K562 (cell line): ENCODE results near the gene CLCNKB. TPM values are rescaled to one million over a fixed set of nuclear protein-coding genes. Genes with fewer than 3 reads are reported as not detected.

ENCODE experiments used
- ATF4 ChIP-seq: fragments of 450-650 bp; formaldehyde crosslinking; IDR thresholded peaks from 2 replicates; pipeline ENCODE4 v1.4.0; 2022; ENCODE audit warnings: mild to moderate bottlenecking, moderate library complexity
- KDM4B ChIP-seq, 2 experiments: fragments of 450-650 bp in 1 of 2; sonication (generic) in 1 of 2; IDR thresholded peaks; 2 replicates each; pipeline ENCODE4 v1.6.1; 2016 to 2017; ENCODE audit warnings: borderline replicate concordance in 2 of 2, antibody characterized with exemption in 1 of 2, low read depth in 1 of 2, mild to moderate bottlenecking in 1 of 2
- L3MBTL2 ChIP-seq: fragments of 450-650 bp; IDR thresholded peaks from 2 replicates; pipeline ENCODE4 v1.6.1; 2016; ENCODE audit warnings: mild to moderate bottlenecking, moderate library complexity
- THRAP3 ChIP-seq: fragments of 450-650 bp; IDR thresholded peaks from 2 replicates; pipeline ENCODE4 v1.6.1; 2016; ENCODE audit warnings: mild to moderate bottlenecking, inconsistent platforms, borderline replicate concordance
- ZNF143 ChIP-seq: sonication (generic); formaldehyde crosslinking; IDR thresholded peaks from 2 replicates; pipeline ENCODE4 v1.9.0; 2022; ENCODE audit warnings: mild to moderate bottlenecking, missing genetic modification reagents
- ZNF212 ChIP-seq: fragments of 450-650 bp; formaldehyde crosslinking; IDR thresholded peaks from 2 replicates; pipeline ENCODE4 v1.4.0; 2020; ENCODE audit warnings: mild to moderate bottlenecking
- ZNF253 ChIP-seq: fragments of 250-450 bp; sonication (Bioruptor Pico); conservative IDR thresholded peaks from 2 replicates; pipeline ENCODE4 v1.6.1; 2021; ENCODE audit warnings: mild to moderate bottlenecking
- polyA plus RNA-seq, 8 experiments: library from polyadenylated mRNA; depleted of rRNA in 4 of 8; stranded (reverse) in 5 of 8; unstranded in 3 of 8; fragments of >200 nt; fragmentation: Nextera tagmentation in 2 of 8; fragmentation: Illumina TruSeq in 1 of 8; extraction: Ambion mirVana in 2 of 8; extraction: Trizol in 1 of 8; gene quantifications; 2 replicates each; pipeline versions ENCODE4 v1.2.1 to v1.2.3, GENCODE V29; 2011 to 2014; ENCODE audit warnings: inconsistent platforms in 1 of 8, missing spikeins in 1 of 8
- total RNA-seq, 7 experiments: library from RNA; depleted of rRNA in 6 of 7; stranded (reverse); fragments of >200 nt in 6 of 7; fragmentation: Illumina TruSeq in 2 of 7; extraction: Trizol in 2 of 7; gene quantifications; 2 replicates each; pipeline versions ENCODE4 v1.2.1 to v1.2.3, GENCODE V29; 2011 to 2021; ENCODE audit warnings: low replicate concordance in 1 of 7
- TF ChIP-seq, protein P1 (sequence below): fragments of 450-650 bp; IDR thresholded peaks from 2 replicates; pipeline ENCODE4 v1.6.1; 2018; ENCODE audit not compliant: partially characterized antibody
- TF ChIP-seq, protein P2 (sequence below): sonication (generic); formaldehyde crosslinking; IDR thresholded peaks from 2 replicates; pipeline ENCODE4 v1.8.1; 2023; ENCODE audit warnings: mild to moderate bottlenecking, missing genetic modification reagents
- TF ChIP-seq, protein P3 (sequence below), 2 experiments: fragments of 450-650 bp; formaldehyde crosslinking in 1 of 2; IDR thresholded peaks; 2 replicates each; pipeline versions ENCODE4 v1.4.0 to v1.6.1; 2014 to 2020; ENCODE audit warnings: mild to moderate bottlenecking in 2 of 2, borderline replicate concordance in 1 of 2, low read depth in 1 of 2

Gene CLCNKB
- total and polyA plus RNA-seq, 9 of the 15 experiments (the other 6 are each of a cell fraction or from before 2014, with no cell fraction given), result 0.08 to 1.7 (median 0.64) TPM

GRCh38 chr1:16006552-16007485 is 36.8 kb upstream of the CLCNKB start (continued):
- TF ChIP-seq, protein P1, sequence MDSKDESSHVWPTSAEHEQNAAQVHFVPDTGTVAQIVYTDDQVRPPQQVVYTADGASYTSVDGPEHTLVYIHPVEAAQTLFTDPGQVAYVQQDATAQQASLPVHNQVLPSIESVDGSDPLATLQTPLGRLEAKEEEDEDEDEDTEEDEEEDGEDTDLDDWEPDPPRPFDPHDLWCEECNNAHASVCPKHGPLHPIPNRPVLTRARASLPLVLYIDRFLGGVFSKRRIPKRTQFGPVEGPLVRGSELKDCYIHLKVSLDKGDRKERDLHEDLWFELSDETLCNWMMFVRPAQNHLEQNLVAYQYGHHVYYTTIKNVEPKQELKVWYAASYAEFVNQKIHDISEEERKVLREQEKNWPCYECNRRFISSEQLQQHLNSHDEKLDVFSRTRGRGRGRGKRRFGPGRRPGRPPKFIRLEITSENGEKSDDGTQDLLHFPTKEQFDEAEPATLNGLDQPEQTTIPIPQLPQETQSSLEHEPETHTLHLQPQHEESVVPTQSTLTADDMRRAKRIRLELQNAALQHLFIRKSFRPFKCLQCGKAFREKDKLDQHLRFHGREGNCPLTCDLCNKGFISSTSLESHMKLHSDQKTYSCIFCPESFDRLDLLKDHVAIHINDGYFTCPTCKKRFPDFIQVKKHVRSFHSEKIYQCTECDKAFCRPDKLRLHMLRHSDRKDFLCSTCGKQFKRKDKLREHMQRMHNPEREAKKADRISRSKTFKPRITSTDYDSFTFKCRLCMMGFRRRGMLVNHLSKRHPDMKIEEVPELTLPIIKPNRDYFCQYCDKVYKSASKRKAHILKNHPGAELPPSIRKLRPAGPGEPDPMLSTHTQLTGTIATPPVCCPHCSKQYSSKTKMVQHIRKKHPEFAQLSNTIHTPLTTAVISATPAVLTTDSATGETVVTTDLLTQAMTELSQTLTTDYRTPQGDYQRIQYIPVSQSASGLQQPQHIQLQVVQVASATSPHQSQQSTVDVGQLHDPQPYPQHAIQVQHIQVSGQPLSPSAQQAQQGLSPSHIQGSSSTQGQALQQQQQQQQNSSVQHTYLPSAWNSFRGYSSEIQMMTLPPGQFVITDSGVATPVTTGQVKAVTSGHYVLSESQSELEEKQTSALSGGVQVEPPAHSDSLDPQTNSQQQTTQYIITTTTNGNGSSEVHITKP, result peak; percentile 75
- TF ChIP-seq ZNF253 (CRISPR knock-in tag), result no peak
- TF ChIP-seq THRAP3, result no peak
- TF ChIP-seq, protein P2, sequence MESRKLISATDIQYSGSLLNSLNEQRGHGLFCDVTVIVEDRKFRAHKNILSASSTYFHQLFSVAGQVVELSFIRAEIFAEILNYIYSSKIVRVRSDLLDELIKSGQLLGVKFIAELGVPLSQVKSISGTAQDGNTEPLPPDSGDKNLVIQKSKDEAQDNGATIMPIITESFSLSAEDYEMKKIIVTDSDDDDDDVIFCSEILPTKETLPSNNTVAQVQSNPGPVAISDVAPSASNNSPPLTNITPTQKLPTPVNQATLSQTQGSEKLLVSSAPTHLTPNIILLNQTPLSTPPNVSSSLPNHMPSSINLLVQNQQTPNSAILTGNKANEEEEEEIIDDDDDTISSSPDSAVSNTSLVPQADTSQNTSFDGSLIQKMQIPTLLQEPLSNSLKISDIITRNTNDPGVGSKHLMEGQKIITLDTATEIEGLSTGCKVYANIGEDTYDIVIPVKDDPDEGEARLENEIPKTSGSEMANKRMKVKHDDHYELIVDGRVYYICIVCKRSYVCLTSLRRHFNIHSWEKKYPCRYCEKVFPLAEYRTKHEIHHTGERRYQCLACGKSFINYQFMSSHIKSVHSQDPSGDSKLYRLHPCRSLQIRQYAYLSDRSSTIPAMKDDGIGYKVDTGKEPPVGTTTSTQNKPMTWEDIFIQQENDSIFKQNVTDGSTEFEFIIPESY, result no peak
- TF ChIP-seq ATF4 (CRISPR knock-in tag), result no peak
- no peak for TF ChIP-seq KDM4B (IDR thresholded peaks at IDR 0.05; ENCODE audit: borderline replicate concordance in 2 of 2, low read depth in 1 of 2)
- TF ChIP-seq, protein P3, sequence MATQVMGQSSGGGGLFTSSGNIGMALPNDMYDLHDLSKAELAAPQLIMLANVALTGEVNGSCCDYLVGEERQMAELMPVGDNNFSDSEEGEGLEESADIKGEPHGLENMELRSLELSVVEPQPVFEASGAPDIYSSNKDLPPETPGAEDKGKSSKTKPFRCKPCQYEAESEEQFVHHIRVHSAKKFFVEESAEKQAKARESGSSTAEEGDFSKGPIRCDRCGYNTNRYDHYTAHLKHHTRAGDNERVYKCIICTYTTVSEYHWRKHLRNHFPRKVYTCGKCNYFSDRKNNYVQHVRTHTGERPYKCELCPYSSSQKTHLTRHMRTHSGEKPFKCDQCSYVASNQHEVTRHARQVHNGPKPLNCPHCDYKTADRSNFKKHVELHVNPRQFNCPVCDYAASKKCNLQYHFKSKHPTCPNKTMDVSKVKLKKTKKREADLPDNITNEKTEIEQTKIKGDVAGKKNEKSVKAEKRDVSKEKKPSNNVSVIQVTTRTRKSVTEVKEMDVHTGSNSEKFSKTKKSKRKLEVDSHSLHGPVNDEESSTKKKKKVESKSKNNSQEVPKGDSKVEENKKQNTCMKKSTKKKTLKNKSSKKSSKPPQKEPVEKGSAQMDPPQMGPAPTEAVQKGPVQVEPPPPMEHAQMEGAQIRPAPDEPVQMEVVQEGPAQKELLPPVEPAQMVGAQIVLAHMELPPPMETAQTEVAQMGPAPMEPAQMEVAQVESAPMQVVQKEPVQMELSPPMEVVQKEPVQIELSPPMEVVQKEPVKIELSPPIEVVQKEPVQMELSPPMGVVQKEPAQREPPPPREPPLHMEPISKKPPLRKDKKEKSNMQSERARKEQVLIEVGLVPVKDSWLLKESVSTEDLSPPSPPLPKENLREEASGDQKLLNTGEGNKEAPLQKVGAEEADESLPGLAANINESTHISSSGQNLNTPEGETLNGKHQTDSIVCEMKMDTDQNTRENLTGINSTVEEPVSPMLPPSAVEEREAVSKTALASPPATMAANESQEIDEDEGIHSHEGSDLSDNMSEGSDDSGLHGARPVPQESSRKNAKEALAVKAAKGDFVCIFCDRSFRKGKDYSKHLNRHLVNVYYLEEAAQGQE (IDR thresholded peaks at IDR 0.05; ENCODE audit: borderline replicate concordance), result peak; percentile 18; the same call in 1 of the 2 replicates
- TF ChIP-seq, protein P3 (CRISPR knock-in tag; IDR thresholded peaks at IDR 0.05; ENCODE audit: low read depth), result no peak
- no peak for TF ChIP-seq ZNF212 (CRISPR knock-in tag)
- no peak for TF ChIP-seq ZNF143 (CRISPR knock-in tag)
- TF ChIP-seq L3MBTL2, result peak; percentile 56; the same call in 1 of the 2 replicates
